OCI-LY1 (cell line): ENCODE results near the gene BHLHA15.

Experiments
- H2AFZ ChIP-seq: fragments of 200-600 bp; sonication (generic), shearing (Covaris generic); 2 replicates; pipeline ENCODE4 v1.6.0; 2014; ENCODE audit warnings: antibody characterized with exemption, mild to moderate bottlenecking, low read length
- H3F3A ChIP-seq: fragments of 200-600 bp; sonication (generic), shearing (Covaris generic); 2 replicates; pipeline ENCODE4 v1.6.0; 2014; ENCODE audit warnings: mild to moderate bottlenecking, antibody characterized with exemption, low read length, moderate library complexity; ENCODE audit not compliant: insufficient read depth
- H3K27ac ChIP-seq: fragments of 200-600 bp; sonication (generic); 2 replicates; pipeline ENCODE4 v1.5.1; 2014; ENCODE audit warnings: low read length, mixed run types, mild to moderate bottlenecking, low read depth; ENCODE audit not compliant: poor library complexity, severe bottlenecking
- H3K27me3 ChIP-seq: fragments of 200-600 bp; sonication (generic); 2 replicates; pipeline ENCODE4 v1.6.0; 2014; ENCODE audit warnings: antibody characterized with exemption, mild to moderate bottlenecking, low read length, moderate library complexity; ENCODE audit not compliant: insufficient read depth
- H3K36me3 ChIP-seq: fragments of 200-600 bp; sonication (generic); 2 replicates; pipeline ENCODE4 v1.6.1; 2014; ENCODE audit warnings: mild to moderate bottlenecking, antibody characterized with exemption, low read length, moderate library complexity, mixed read lengths; ENCODE audit not compliant: insufficient read depth
- H3K4me1 ChIP-seq: fragments of 200-600 bp; sonication (generic); 2 replicates; pipeline ENCODE4 v1.5.1; 2014; ENCODE audit warnings: mild to moderate bottlenecking, low read length, moderate library complexity; ENCODE audit not compliant: insufficient read depth, severe bottlenecking
- H3K4me2 ChIP-seq: fragments of 200-600 bp; sonication (generic), shearing (Covaris generic); 2 replicates; pipeline ENCODE4 v1.6.1; 2014; ENCODE audit warnings: low read length
- H3K4me3 ChIP-seq: fragments of 200-600 bp; sonication (generic); 2 replicates; pipeline ENCODE4 v1.5.1; 2014; ENCODE audit warnings: low read length, low read depth, mild to moderate bottlenecking, mixed read lengths; ENCODE audit not compliant: poor library complexity, severe bottlenecking
- H3K79me2 ChIP-seq: fragments of 200-600 bp; shearing (Covaris generic); 2 replicates; pipeline ENCODE4 v1.6.1; 2016; ENCODE audit warnings: mixed run types, low read length, mixed read lengths; ENCODE audit not compliant: insufficient read depth
- H3K9ac ChIP-seq: fragments of 200-600 bp; sonication (generic), shearing (Covaris generic); 2 replicates; pipeline ENCODE4 v1.6.1; 2014; ENCODE audit warnings: mild to moderate bottlenecking, low read length, mixed read lengths
- H3K9me2 ChIP-seq: fragments of 200-600 bp; sonication (generic), shearing (Covaris generic); 2 replicates; pipeline ENCODE4 v1.6.1; 2014; ENCODE audit warnings: low read depth, mild to moderate bottlenecking, low read length, mixed read lengths
- H3K9me3 ChIP-seq: fragments of 200-600 bp; shearing (Covaris generic); 2 replicates; pipeline ENCODE4 v1.6.1; 2014; ENCODE audit warnings: low read length, mixed read lengths
- H4K20me1 ChIP-seq: fragments of 200-600 bp; sonication (generic), shearing (Covaris generic); 2 replicates; pipeline ENCODE4 v1.6.0; 2016; ENCODE audit warnings: mild to moderate bottlenecking, low read length; ENCODE audit not compliant: insufficient read depth
- CTCF ChIP-seq: fragments of 200-600 bp; sonication (generic), shearing (Covaris generic); IDR thresholded peaks from 2 replicates; pipeline ENCODE4 v1.5.1; 2017; ENCODE audit warnings: mild to moderate bottlenecking, antibody characterized with exemption, low read length, moderate library complexity, mixed read lengths
- EZH2 ChIP-seq: fragments of 200-600 bp; sonication (generic), shearing (Covaris generic); IDR thresholded peaks from 2 replicates; pipeline ENCODE4 v1.8.0; 2017; ENCODE audit warnings: borderline replicate concordance, mixed run types, mild to moderate bottlenecking, antibody characterized with exemption, low read length, moderate library complexity, mixed read lengths

Gene BHLHA15

GRCh38 chr7:98244871-98245270 lies 33.6 kb downstream of the BHLHA15 start:
- Histone ChIP-seq H3K4me2 (no peak overlapping the region), H3K79me2 (no peaks in the 10 kb centered on the region), H3F3A (no peaks in the 10 kb centered on the region), H3K27ac (no peak overlapping the region), H3K4me3 (no peak overlapping the region), H3K4me1 (no peaks in the 10 kb centered on the region), H3K9me3 (no peaks in the 10 kb centered on the region), H2AFZ (no peak overlapping the region), H4K20me1 (no peaks in the 10 kb centered on the region), H3K9me2 (no peaks in the 10 kb centered on the region), H3K36me3 (peaks cover under 1% of the 10 kb centered on the region; the same call in 1 of the 2 replicates), H3K9ac (no peak overlapping the region), H3K27me3 (no peaks in the 10 kb centered on the region)
- TF ChIP-seq CTCF: no peak
- no peak for TF ChIP-seq EZH2

- Histone ChIP-seq H3K4me2 (no peak overlapping the region), H3K79me2 (peaks cover 6% of the 10 kb centered on the region)
These were observed 36.9 kb downstream of the BHLHA15 start for GRCh38 chr7:98248156-98248555.

GRCh38 chr7:98249106-98249505 lies 37.9 kb downstream of the BHLHA15 start:
- TF ChIP-seq EZH2 (no peak), CTCF (no peak)
- Histone ChIP-seq H3K9me3 (no peaks in the 10 kb centered on the region), H3F3A (no peaks in the 10 kb centered on the region), H3K9me2 (no peaks in the 10 kb centered on the region), H3K4me3 (no peak overlapping the region), H3K36me3 (peaks cover 4% of the 10 kb centered on the region; the same call in 1 of the 2 replicates), H3K27me3 (no peaks in the 10 kb centered on the region), H3K27ac (no peak overlapping the region), H4K20me1 (no peaks in the 10 kb centered on the region), H3K79me2 (peaks cover 6% of the 10 kb centered on the region), H3K4me1 (peaks cover 27% of the 10 kb centered on the region), H3K4me2 (no peak overlapping the region), H2AFZ (no peak overlapping the region), H3K9ac (no peak overlapping the region)

More at GRCh38 chr7:98248156-98248555, 36.9 kb downstream of the BHLHA15 start:
- H3K9ac ChIP-seq: no peak overlapping the region
- no peak overlapping the region for H3K27ac ChIP-seq
- H3K36me3 ChIP-seq: peaks cover 4% of the 10 kb centered on the region; the same call in 1 of the 2 replicates
- H3F3A ChIP-seq: no peaks in the 10 kb centered on the region
- H3K4me1 ChIP-seq: peaks cover 24% of the 10 kb centered on the region
- H3K27me3 ChIP-seq: no peaks in the 10 kb centered on the region
- H2AFZ ChIP-seq: no peak overlapping the region
- no peak overlapping the region for H3K4me3 ChIP-seq
- H4K20me1 ChIP-seq: no peaks in the 10 kb centered on the region
- H3K9me2 ChIP-seq: no peaks in the 10 kb centered on the region
- H3K9me3 ChIP-seq: no peaks in the 10 kb centered on the region
- TF ChIP-seq EZH2 (no peak), CTCF (no peak)
